Fibroblast of lung (primary cell): ENCODE measurements around the gene LDLRAD1. TPM values are rescaled to one million over a fixed set of nuclear protein-coding genes. Genes with fewer than 3 reads are reported as not detected.

Source experiments
- DNase-seq, 2 donors: peaks; one replicate each; pipeline versions ENCODE4 v3.0.0 to v3.0.0-alpha.2; 2010; ENCODE audit warnings: low read depth in 2 of 2
- H2AFZ ChIP-seq: 2 replicates; pipeline ENCODE4 v1.5.1; 2012; ENCODE audit warnings: low read length, control low read depth, inconsistent platforms
- H3K27ac ChIP-seq: 2 replicates; pipeline ENCODE4 v1.5.1; 2011; ENCODE audit warnings: low read length, control low read depth; ENCODE audit not compliant: insufficient read depth
- H3K27me3 ChIP-seq: 2 replicates; pipeline ENCODE4 v1.5.1; 2011; ENCODE audit warnings: mild to moderate bottlenecking, low read length; ENCODE audit not compliant: control insufficient read depth, insufficient read depth
- H3K36me3 ChIP-seq: 2 replicates; pipeline ENCODE4 v1.5.1; 2011; ENCODE audit warnings: low read length; ENCODE audit not compliant: control insufficient read depth, insufficient read depth
- H3K4me1 ChIP-seq: 2 replicates; pipeline ENCODE4 v1.5.1; 2011; ENCODE audit warnings: low read length; ENCODE audit not compliant: control insufficient read depth, insufficient read depth; ENCODE audit errors: extremely low read depth
- H3K4me2 ChIP-seq: 2 replicates; pipeline ENCODE4 v1.5.1; 2011; ENCODE audit warnings: low read length, control low read depth; ENCODE audit not compliant: insufficient read depth; ENCODE audit errors: extremely low read depth
- H3K4me3 ChIP-seq, 4 experiments: fragments of 200-600 bp in 1 of 4; sonication (generic) in 1 of 4; replicated peaks in 1 of 4; 2 replicates each; pipeline ENCODE4 v1.5.1; 2011 to 2016; ENCODE audit warnings: low read length in 4 of 4, low read depth in 3 of 4, mild to moderate bottlenecking in 3 of 4, control low read depth in 2 of 4, inconsistent platforms in 1 of 4, mixed read lengths in 1 of 4; ENCODE audit not compliant: insufficient read depth in 1 of 4; ENCODE audit errors: control extremely low read depth in 1 of 4
- H3K79me2 ChIP-seq: 2 replicates; pipeline ENCODE4 v1.5.1; 2012; ENCODE audit warnings: mild to moderate bottlenecking, low read length, inconsistent platforms; ENCODE audit not compliant: control insufficient read depth, insufficient read depth
- H3K9ac ChIP-seq: 2 replicates; pipeline ENCODE4 v1.5.1; 2011; ENCODE audit warnings: mild to moderate bottlenecking, low read length, control low read depth; ENCODE audit not compliant: insufficient read depth
- H3K9me3 ChIP-seq: 2 replicates; pipeline ENCODE4 v1.5.1; 2012; ENCODE audit warnings: low read depth, low read length; ENCODE audit not compliant: control insufficient read depth, insufficient read depth
- H4K20me1 ChIP-seq: 2 replicates; pipeline ENCODE4 v1.5.1; 2011; ENCODE audit warnings: low read length; ENCODE audit not compliant: control insufficient read depth, insufficient read depth; ENCODE audit errors: extremely low read depth
- CTCF ChIP-seq, 2 donors: IDR thresholded peaks in 1 of 2; conservative IDR thresholded peaks in 1 of 2; 1 replicate in 1 of 2; 2 replicates in 1 of 2; pipeline ENCODE4 v1.5.1; 2011 to 2012; ENCODE audit warnings: low read length in 2 of 2, control low read depth in 1 of 2, inconsistent platforms in 1 of 2, low read depth in 1 of 2, mild to moderate bottlenecking in 1 of 2
- EZH2 ChIP-seq: IDR thresholded peaks from 2 replicates; pipeline ENCODE4 v1.5.1; 2012; ENCODE audit warnings: low read length, control low read depth, mild to moderate bottlenecking; ENCODE audit errors: missing control alignments
- polyA plus RNA-seq, 2 donors: library from polyadenylated mRNA; depleted of rRNA in 1 of 2; stranded (reverse) in 1 of 2; unstranded in 1 of 2; fragments of >200 nt; gene quantifications; 2 replicates each; pipeline ENCODE4 v1.2.1, GENCODE V29; 2011 to 2012; ENCODE audit warnings: missing spikeins in 1 of 2
- total RNA-seq: library from RNA; depleted of rRNA; stranded (reverse); fragments of >200 nt; gene quantifications from 2 replicates; pipeline ENCODE4 v1.2.1, GENCODE V29; 2014

The LDLRAD1 gene
- total and polyA plus RNA-seq, 2 donors (not counting 1 experiment from before 2014, with no cell fraction given), result not detected

- Histone ChIP-seq H3K79me2 (no peaks in the 10 kb centered on the region), H3K27ac (no peak overlapping the region), H3K27me3 (peaks cover 13% of the 10 kb centered on the region), H3K4me1 (no peaks in the 10 kb centered on the region), H2AFZ (no peak overlapping the region), H4K20me1 (no peaks in the 10 kb centered on the region), H3K9ac (no peak overlapping the region), H3K4me2 (no peak overlapping the region), H3K36me3 (no peaks in the 10 kb centered on the region), H3K4me3 (no peak overlapping the region), H3K9me3 (no peaks in the 10 kb centered on the region)
- DNase-seq, result peak in 1 of 2 donors; percentile 39
- TF ChIP-seq CTCF (conservative IDR thresholded peaks at IDR 0.05 in 1 of 2, IDR thresholded peaks at IDR 0.05 in 1 of 2; ENCODE audit: low read depth in 1 of 2, low read length in 2 of 2) (no peak), EZH2 (no peak)
Measured at GRCh38 chr1:54016343-54017282, 1.4 kb downstream of the LDLRAD1 start.

- no peaks in the 10 kb centered on the region for H3K79me2 ChIP-seq
- H3K9ac ChIP-seq, result no peak overlapping the region
- H4K20me1 ChIP-seq, result no peaks in the 10 kb centered on the region
- H3K36me3 ChIP-seq, result no peaks in the 10 kb centered on the region
- H3K27ac ChIP-seq, result no peak overlapping the region
- no peak overlapping the region for H3K4me3 ChIP-seq
- H3K9me3 ChIP-seq, result no peaks in the 10 kb centered on the region
- H2AFZ ChIP-seq, result no peak overlapping the region
- TF ChIP-seq EZH2 (no peak), CTCF (conservative IDR thresholded peaks at IDR 0.05 in 1 of 2, IDR thresholded peaks at IDR 0.05 in 1 of 2; ENCODE audit: low read depth in 1 of 2, low read length in 2 of 2) (no peak)
- no peak overlapping the region for H3K4me2 ChIP-seq
- no peaks in the 10 kb centered on the region for H3K4me1 ChIP-seq
- peaks cover 21% of the 10 kb centered on the region for H3K27me3 ChIP-seq
- no peak for DNase-seq
Measured at GRCh38 chr1:54014009-54014629, 3.9 kb downstream of the LDLRAD1 start.

- Histone ChIP-seq H3K79me2 (no peaks in the 10 kb centered on the region), H2AFZ (no peak overlapping the region), H3K36me3 (no peaks in the 10 kb centered on the region), H4K20me1 (no peaks in the 10 kb centered on the region), H3K4me3 (no peak overlapping the region), H3K27me3 (peaks cover 20% of the 10 kb centered on the region), H3K4me2 (no peak overlapping the region), H3K4me1 (no peaks in the 10 kb centered on the region), H3K9ac (no peak overlapping the region), H3K9me3 (no peaks in the 10 kb centered on the region), H3K27ac (no peak overlapping the region)
- no peak for DNase-seq
- TF ChIP-seq CTCF (conservative IDR thresholded peaks at IDR 0.05 in 1 of 2, IDR thresholded peaks at IDR 0.05 in 1 of 2; ENCODE audit: low read depth in 1 of 2, low read length in 2 of 2) (no peak), EZH2 (no peak)
Measured at GRCh38 chr1:54013393-54014008, 4.5 kb downstream of the LDLRAD1 start.
